SHP77 treated with DMSO at 0.1 percent for 48 hours (cell line): Measurements from ENCODE around the gene SRSF11.

Experiments
- DNase-seq: peaks from one replicate; lab custom pipeline; 2025; lab: John Stamatoyannopoulos, UW

The SRSF11 gene

DNA sequence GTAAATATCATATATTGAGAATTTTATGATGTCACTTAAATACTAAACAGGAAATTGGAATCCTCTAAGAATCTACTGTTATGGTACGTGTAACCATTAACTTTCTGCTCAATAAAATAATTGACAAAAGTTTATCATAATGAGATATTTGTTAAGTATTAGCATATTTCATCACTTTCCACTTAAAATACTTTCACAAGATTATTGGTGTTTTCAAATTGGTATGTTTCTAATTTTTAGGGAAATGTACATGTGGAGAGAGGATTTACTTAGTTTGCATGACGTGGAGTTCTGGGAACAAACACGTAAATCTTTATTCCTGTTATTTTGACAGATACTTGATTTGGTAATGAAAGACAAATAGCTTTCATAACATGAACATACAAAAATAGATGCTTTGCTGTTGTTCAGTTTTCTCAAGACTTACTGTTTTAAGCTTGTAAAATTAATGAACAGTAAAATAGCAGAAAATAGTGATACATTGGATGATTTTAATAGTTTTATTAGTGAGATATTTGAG, 1.6 kb downstream of the SRSF11 start:
- no peak for DNase-seq

DNA sequence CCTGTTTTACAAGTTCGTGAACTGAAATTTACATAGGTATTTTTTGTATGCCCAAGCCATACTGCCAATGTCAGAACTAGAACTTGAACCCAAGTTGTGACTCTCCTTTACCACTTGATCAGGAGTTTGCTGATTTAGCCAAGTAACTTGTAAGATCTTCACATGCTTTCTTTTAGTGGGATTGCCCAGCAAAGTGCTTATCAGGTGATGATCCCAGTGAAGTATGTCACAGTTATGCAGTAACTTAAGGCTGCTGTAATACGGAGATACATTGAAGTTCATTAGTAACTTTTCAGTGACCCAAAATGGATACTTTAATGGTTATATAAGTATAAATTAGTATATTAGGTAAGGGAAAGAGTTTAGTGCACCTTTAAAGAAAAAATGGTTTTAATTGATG, 3.8 kb downstream of the SRSF11 start:
- DNase-seq: no peak

DNA sequence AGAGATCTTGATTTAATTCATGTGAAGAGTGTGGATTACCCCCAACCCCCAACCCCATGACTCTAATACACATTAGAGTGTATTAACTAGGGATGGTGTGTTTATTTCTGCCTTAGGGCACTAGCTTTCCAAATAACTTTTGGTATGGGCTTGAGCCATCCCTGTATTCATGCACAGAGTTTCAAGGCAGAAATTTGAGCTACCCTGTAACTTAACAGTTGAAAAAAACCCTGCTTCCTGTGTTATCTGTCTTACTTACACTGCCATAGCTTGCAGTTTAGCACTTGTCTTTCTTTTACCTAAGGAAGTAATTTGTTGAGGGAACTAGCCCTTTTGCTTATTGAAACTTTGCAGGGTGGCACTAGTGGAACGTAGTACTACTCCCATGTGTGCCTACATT, 6.3 kb downstream of the SRSF11 start:
- no peak for DNase-seq

DNA sequence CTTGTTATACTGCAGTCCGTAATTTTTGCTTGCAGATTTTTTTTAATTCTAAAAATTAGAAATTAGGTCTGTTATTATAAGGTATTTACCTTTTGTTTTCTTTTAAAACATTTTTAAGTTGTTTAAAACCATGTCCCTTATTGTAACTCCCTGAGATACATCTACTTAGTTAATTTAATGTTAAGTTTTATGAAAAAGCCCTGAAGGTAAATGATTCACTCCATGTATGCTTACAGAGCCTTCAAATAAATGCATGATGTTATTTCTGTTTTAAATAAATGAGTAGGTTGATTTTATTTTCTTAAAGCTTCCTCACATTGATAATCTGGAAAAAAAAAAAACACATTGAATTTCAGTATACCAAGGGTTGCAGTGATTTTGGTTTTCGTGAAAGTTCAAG, 7.5 kb downstream of the SRSF11 start:
- DNase-seq: no peak

DNA sequence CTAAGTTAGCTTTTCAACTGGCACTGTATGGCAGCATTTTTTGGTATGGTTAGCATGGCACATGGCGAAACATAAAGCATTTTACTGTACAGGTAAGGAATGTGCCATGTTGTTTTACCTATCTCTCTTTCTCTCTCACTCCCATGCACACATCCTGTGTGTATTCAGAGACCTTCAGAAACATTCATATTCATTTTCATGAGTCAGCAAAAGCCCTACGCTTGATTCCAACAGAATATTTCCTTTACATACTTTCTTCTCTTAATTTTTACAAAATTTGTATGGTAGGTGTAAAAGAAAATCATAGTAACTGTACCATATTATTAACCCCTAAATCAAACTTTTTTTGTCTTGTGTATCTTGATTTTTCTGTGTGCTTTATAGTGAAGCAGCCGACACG, 10.3 kb downstream of the SRSF11 start:
- DNase-seq: no peak

DNA sequence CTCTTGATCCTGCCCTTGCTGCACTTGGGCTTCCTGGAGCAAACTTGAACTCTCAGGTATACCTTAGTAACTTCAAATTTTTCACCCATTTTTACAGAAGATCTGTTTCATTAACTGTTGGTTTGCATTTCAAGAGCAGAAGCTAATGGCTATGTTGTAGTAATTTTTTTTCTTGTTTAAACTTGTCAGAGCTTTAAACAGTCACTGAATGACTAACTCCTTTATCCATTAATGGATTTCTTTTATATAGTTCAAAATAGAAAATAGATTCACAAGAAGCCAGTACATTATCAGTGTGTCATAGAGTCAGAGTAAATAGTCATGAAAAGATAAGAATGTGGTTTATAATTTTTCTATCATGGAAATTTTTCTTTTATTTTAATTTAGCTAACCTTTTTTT, 13.6 kb downstream of the SRSF11 start:
- DNase-seq: no peak

DNA sequence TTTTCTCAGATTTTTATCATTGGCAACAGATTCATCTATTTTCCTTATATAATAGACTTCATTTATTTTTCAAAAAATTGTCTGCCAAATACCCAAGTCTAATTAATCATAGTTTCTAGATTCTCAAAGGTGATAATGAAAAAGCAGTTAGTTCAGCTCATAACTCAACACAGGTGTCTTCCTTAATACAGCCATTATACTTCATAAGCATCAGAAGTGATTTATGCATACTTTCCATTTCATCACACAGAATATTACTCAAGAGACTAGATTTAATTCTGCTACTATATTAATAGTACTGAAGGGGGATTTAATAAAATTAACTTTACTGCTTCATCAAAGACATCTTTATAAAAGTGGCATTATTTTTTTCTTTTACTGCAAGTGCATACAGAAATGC, 18.8 kb downstream of the SRSF11 start:
- no peak for DNase-seq

DNA sequence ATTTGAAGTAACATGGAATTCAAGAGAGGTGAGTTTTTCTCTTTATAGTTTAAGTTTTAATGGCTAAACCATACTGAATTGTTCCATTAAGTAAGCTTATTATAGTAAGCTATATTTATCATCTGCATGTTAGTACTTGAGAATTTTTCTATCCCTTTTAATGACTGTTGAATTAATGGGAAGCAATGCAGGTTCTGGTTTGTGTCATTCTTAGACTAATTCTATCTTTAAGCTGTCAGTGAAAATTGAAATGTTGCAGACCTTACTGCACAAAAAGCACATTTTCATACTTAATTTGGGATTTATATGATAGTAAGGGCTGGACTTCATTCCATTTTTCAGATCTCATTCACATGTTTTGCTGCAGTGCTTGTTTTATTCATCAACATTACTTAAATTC, 25.9 kb downstream of the SRSF11 start:
- no peak for DNase-seq

DNA sequence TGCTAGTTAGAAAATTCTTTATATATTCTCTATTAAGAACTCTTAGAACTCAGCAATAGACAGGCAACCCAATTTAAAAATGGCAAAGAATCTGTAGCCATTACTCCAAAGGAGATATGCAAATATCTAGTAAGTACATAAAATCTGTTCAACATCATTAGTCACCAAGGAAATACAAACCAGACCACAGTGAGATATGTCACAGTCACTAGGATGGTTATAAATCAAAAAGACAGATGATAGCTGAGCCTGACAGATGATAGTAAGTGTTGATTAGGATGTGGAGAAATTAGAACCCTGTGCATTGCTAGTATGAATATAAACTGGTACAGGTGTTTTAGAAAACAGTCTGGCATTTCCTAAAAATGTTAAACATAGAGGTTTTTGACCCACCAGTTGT, 26.6 kb downstream of the SRSF11 start:
- DNase-seq: no peak

DNA sequence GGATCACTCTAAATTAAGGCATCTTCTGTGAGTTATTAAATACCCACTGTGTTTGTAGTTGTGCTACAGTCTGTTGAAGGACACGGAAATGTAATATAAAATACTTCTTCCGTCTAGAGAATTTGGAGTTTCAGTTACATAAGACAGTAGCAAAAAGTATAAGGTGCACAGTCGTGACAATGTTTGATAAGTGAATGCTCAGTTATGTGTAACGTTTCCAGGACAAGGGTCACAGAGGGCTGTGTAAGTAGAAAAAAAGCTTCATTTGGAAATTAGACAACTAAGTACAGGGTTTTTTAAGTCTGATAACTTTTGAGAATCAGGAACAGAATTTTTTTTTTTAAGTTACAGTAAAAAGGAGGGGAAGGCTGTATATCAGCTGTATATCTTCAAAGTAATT, 27.5 kb downstream of the SRSF11 start:
- DNase-seq: no peak

DNA sequence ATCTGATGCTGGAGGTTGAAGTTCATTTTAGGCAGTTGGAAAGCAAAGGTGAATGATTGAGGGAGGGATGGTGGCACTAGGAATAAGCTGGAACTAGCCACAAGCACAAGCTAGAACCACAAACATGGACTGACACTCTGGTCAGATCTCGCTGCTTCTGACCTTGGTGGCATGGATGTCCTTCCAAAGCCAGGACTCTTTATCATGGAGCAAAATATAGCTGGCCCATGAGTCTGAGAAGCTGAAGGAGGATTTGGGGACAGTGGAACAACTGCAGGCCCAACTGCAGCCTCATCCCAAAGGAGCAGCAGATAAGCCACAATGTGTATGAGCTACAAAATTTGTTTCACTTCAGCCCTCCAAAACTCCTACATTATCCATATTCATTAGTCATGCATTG, 35.5 kb downstream of the SRSF11 start:
- no peak for DNase-seq

DNA sequence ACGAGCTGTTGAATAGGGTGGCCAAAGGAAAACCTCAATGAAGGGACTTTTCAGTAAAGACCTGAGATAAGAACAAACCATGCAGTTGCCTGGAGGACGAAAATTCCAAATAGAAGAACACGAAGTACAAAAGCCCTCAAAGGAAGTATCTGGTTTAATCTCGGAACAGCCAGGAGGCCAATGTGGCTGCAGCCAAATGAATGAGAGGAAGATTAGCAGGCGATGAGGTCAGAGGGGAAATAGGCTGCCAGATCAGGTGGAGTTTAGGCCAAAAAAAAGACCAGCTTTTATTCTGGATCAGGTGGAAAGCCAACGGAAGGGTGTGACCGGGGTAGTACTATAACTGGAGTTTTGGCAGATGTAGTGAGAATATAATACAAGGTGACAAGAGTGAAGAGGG, 43.7 kb downstream of the SRSF11 start:
- DNase-seq: no peak

DNA sequence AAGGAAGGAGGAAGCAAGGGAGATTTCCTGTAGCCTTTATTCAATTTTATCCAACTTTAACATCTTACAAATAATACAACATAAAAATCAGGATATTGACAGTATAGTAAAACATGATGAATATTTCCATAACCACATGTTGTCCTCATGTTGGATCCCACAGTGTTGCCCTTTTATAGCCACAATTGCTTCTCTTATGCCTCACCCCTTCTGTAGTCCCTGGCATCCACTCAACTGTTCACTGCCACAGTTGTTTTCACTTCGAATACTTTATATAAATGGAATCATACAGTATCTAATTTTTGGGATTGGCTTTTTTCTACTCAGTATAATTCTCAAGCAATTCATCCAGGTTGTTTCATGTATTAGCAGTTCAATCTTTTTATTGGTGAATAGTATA, 44.8 kb downstream of the SRSF11 start:
- no peak for DNase-seq

DNA sequence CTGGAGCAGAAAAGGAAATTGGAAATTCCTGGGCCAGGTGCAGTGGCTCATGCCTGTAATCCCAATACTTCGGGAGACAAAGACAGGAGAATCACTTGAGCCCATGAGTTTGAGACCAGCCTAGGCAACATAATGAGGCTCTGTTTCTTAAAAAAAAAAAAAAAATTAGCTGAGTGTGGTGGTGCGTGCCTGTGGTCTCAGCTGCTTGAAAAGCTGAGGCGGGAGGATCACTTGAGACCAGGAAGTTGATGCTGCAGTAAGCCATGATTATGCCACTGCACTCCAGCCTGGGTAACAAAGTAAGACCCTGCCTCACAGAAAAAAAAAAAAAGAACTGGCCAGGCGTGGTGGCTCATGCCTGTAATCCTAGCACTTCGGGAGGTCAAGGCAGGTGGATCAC, 56.7 kb downstream of the SRSF11 start:
- no peak for DNase-seq

DNA sequence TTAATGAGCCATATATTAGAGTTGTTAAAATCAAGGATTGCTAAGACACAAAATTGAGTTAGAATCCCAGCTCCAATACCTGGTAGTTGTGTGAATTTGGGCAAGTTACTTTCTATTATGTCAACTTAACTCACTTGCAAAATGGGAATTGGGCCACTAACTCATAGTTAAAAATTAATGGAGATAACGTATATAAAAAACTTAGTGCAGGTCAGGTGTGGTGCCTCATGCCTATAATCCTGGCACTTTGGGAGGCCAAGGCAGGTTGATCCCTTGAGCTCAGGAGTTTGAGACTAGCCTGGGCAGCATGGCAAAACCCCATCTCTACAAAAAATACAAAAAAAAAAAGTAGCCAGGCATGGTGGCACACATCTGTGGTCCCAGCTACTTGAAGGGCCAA, 57.5 kb downstream of the SRSF11 start:
- DNase-seq: no peak

DNA sequence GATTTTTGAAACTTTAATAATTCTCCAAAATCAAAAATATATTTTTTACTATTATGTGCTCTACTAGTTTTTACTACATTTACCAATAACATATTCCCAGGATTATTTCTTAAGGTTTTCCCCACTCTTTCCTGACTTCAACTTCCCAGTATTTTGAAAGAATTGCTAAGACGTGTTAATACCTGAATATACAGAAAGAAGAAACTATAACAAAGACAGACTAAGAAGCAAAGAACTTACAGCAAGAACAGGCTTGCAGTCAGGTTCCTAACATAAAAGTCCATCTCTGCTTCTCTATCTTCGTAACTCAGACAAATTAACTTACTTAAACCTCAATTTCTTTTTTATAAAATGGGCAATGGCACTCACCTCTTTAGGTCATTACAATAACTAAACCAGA, 63.2 kb downstream of the SRSF11 start:
- DNase-seq: no peak

DNA sequence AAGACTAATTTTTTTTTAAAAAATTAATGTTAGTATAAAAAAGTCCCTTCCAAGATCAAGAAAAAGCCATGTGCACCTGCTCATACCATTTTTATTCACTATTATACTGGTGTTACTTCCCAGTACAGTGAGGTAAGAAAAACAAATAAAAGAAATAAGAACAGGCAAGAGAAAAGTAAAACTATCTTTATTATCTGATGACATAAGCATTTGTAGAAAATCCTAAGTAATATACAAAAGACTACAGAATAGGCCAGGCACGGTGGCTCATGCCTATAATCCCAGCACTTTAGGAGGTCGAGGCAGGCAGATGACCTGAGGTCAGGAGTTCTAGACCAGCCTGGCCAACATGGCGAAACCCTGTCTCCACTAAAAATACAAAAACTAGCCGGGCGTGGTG, 65.3 kb downstream of the SRSF11 start:
- DNase-seq: no peak

DNA sequence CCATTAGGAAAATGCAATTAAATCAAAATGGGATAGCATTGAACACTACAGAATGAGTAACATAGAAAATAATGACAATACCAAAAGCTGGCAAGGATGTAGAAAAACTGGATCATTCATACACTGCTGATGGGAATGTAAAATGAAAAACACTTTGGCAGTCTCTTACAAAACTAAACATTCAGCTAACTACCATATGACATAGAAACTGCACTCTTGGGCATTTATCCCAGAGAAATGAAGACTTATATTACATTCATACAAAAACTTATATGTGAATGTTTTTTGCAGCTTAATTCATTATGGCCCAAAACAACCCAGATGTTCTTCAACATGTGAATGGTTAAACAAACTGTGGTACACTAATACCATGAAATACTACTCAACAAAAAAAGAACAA, 67.0 kb downstream of the SRSF11 start:
- no peak for DNase-seq

DNA sequence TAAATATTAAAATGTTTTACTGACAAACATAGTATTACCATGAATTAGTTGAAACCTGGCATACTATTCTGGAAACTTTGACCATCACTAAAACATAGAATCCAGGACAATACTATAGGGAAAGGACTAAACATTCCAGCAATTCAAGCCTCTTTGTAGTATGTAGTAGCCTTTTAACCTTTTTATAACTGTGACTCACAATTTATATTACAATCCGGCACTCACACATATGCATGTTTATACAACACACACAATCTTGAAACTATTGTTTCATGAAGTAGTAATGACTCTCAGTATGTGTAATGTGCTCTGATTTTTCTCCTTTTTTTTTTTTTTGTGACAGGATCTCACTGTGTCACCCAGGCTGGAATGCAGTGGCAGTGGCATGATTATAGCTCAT, 69.0 kb downstream of the SRSF11 start:
- no peak for DNase-seq

DNA sequence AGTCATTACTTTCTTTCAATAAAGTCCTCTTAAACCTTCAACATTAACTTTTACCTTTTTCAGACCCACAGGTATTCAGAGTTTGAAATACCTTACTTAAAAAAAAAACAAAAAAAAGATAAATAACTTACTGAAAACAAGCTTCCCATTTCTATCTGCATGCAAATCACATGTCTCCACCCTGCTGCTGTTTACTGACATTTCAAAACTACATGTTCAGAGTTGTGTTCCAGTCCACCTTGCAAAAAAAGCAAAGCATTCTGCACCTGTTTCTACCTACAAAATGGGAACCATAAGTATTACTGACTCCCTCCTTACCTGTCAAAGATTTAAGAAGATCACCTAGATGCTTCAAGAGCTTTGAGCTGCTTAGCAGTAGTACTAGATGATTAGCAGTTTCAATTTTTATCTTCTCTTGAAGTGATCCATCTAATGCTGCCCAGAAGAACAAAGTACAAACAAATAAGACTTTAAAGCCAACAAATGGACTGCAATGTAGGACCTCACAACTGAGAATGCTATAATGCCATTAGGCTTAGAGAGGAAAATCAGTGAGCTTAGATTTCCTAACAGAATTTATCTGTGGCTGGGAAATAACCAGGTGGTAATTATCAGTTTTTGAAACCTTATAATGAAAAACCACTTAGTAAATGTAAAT, 72.1 kb downstream of the SRSF11 start:
- no peak for DNase-seq

DNA sequence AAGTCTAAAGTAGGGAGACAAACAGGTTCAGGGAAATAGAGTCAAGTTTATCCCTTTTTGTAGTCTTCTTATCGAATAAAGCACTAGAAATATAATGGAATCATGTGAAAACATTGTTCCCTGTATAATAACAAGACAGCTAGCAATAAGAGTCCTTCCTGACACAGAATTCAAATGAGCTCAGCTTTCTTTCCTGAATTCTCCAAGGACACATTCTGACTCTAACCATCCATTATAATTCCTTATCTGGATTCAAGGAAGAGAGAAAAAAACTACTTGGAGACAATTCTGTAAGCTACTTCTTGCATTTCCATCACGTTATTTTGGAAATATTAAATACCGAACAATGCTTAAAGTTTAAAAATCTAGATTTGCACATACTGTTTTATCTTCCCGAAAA, 74.6 kb downstream of the SRSF11 start:
- DNase-seq: no peak

DNA sequence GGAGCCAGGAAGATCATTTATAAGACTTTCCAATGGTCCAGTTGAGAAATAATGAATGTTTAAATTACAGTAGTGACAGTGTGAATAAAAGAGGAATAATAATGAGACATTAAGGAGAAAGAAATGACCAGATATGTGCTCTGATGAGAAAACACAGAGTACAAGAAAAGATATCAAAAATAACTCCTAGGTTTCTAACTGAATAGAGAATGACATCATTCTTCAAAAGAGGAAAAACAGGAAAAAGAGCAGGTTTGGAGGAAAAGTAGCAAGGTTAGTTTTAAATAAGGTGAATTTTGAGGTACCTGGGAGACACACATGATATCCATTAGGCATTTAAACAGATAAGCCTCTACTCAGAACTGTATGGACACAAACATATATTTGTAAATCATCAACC, 78.3 kb downstream of the SRSF11 start:
- no peak for DNase-seq
